SU-DHL-6 (cell line): ENCODE data around the gene G6PC3.

Experiments
- CTCF ChIP-seq: fragments of 200-600 bp; sonication (generic); IDR thresholded peaks from one replicate; pipeline ENCODE4 v1.5.1; 2017; ENCODE audit warnings: antibody characterized with exemption, mild to moderate bottlenecking, low read length, moderate library complexity; ENCODE audit not compliant: insufficient read depth, poor library complexity, severe bottlenecking
- EZH2phosphoT487 ChIP-seq: fragments of 200-600 bp; sonication (generic), shearing (Covaris generic); conservative IDR thresholded peaks from 2 replicates; pipeline ENCODE4 v1.6.1; 2018; ENCODE audit warnings: mild to moderate bottlenecking, antibody characterized with exemption, low read length, moderate library complexity, mixed read lengths

- TF ChIP-seq CTCF (no peak), EZH2phosphoT487 (no peak)
These were observed 49.3 kb downstream of the G6PC3 start for GRCh38 chr17:44119798-44120197.
